GM12892 (cell line): ENCODE measurements around the gene PANK4.

ENCODE experiments used
- POLR2A ChIP-seq: IDR thresholded peaks from 2 replicates; pipeline ENCODE4 v1.6.1; 2011; ENCODE audit warnings: low read depth, low read length, control low read depth
- POLR2AphosphoS5 ChIP-seq: IDR thresholded peaks from 2 replicates; pipeline ENCODE4 v1.6.1; 2011; ENCODE audit warnings: low read depth, low read length, control low read depth
- TAF1 ChIP-seq: IDR thresholded peaks from 2 replicates; pipeline ENCODE4 v1.6.1; 2011; ENCODE audit warnings: low read depth, mild to moderate bottlenecking, control low read depth, low read length, borderline replicate concordance

GRCh38 chr1:2567083-2567679, 40.8 kb upstream of the PANK4 start:
- TF ChIP-seq TAF1 (no peak), POLR2A (no peak; the same call in 1 of the 2 replicates), POLR2AphosphoS5 (no peak)
